GM23338 (cell line): ENCODE results near the gene ARHGAP42. TPM values are rescaled to one million over a fixed set of nuclear protein-coding genes. Genes with fewer than 3 reads are reported as not detected.

Experiments used
- ATAC-seq: fragments of 200-7000 bp; cut with Tn5 transposase; 3 replicates; pipeline ENCODE4 v1.9.1; 2020
- DNase-seq: peaks from one replicate; pipeline ENCODE4 v3.0.0-alpha.2; 2015; ENCODE audit warnings: low spot score
- H2AFZ ChIP-seq: fragments of 200-600 bp; sonication (generic); 2 replicates; pipeline ENCODE4 v1.8.0; 2016; ENCODE audit warnings: antibody characterized with exemption, mild to moderate bottlenecking, moderate library complexity
- H3F3A ChIP-seq: fragments of 200-600 bp; sonication (generic); replicated peaks from 2 replicates; pipeline ENCODE4 v1.8.0; 2017; ENCODE audit warnings: antibody characterized with exemption, mixed run types, low read depth
- H3K27ac ChIP-seq: fragments of 200-600 bp; sonication (generic); 2 replicates; pipeline ENCODE4 v1.6.1; 2016; ENCODE audit warnings: low read depth
- H3K27me3 ChIP-seq: fragments of 200-600 bp; sonication (generic); 2 replicates; pipeline ENCODE4 v1.8.0; 2016; ENCODE audit warnings: mild to moderate bottlenecking, mixed run types, moderate library complexity; ENCODE audit not compliant: insufficient read depth
- H3K36me3 ChIP-seq: fragments of 200-600 bp; sonication (generic); 2 replicates; pipeline ENCODE4 v1.8.0; 2016; ENCODE audit warnings: mild to moderate bottlenecking; ENCODE audit not compliant: insufficient read depth
- H3K4me1 ChIP-seq: fragments of 200-600 bp; sonication (generic); 2 replicates; pipeline ENCODE4 v1.8.0; 2016; ENCODE audit warnings: mild to moderate bottlenecking, moderate library complexity; ENCODE audit not compliant: insufficient read depth
- H3K4me2 ChIP-seq: fragments of 200-600 bp; sonication (generic); 2 replicates; pipeline ENCODE4 v1.7.1; 2017; ENCODE audit warnings: mixed run types
- H3K4me3 ChIP-seq: fragments of 200-600 bp; sonication (generic); 2 replicates; pipeline ENCODE4 v1.6.1; 2016; ENCODE audit warnings: mixed run types
- H3K79me2 ChIP-seq: fragments of 200-600 bp; sonication (generic); replicated peaks from 2 replicates; pipeline ENCODE4 v1.8.0; 2017; ENCODE audit warnings: mild to moderate bottlenecking; ENCODE audit not compliant: insufficient read depth
- H3K9me2 ChIP-seq: fragments of 200-600 bp; sonication (generic); 2 replicates; pipeline ENCODE4 v1.8.0; 2017; ENCODE audit not compliant: insufficient read depth
- H4K20me1 ChIP-seq: fragments of 200-600 bp; sonication (generic); replicated peaks from 2 replicates; pipeline ENCODE4 v1.8.0; 2017; ENCODE audit warnings: mild to moderate bottlenecking; ENCODE audit not compliant: insufficient read depth
- H3K27ac Mint-ChIP-seq: 2 replicates; pipeline ENCODE4 v1.8.0; 2020; ENCODE audit warnings: inconsistent platforms, mild to moderate bottlenecking, moderate library complexity, mixed read lengths
- H3K27me3 Mint-ChIP-seq: 3 replicates; pipeline ENCODE4 v1.8.0; 2022; ENCODE audit warnings: low read depth, mild to moderate bottlenecking, moderate library complexity, mixed read lengths, inconsistent platforms; ENCODE audit not compliant: insufficient read depth, poor library complexity
- H3K36me3 Mint-ChIP-seq: 3 replicates; pipeline ENCODE4 v1.8.0; 2021; ENCODE audit warnings: low read depth, mild to moderate bottlenecking, inconsistent platforms, moderate library complexity, mixed read lengths
- H3K4me1 Mint-ChIP-seq: 3 replicates; pipeline ENCODE4 v1.8.0; 2020; ENCODE audit warnings: mild to moderate bottlenecking, inconsistent platforms, mixed read lengths
- H3K4me3 Mint-ChIP-seq: 3 replicates; pipeline ENCODE4 v1.8.0; 2021; ENCODE audit warnings: moderate library complexity, mild to moderate bottlenecking, inconsistent platforms, mixed read lengths
- H3K9me3 Mint-ChIP-seq: 3 replicates; pipeline ENCODE4 v1.8.0; 2020; ENCODE audit warnings: moderate library complexity, mild to moderate bottlenecking, inconsistent platforms, mixed read lengths
- CREB1 ChIP-seq: fragments of 250-450 bp; sonication (Bioruptor Pico); IDR thresholded peaks from 2 replicates; pipeline ENCODE4 v1.5.0; 2020; ENCODE audit warnings: low read depth, mild to moderate bottlenecking, moderate library complexity
- CTCF ChIP-seq, 2 experiments: fragments of 200-600 bp in 1 of 2; sonication (generic) in 1 of 2; conservative IDR thresholded peaks; 2 replicates each; pipeline versions ENCODE4 v1.5.1 to v1.6.1; 2016 to 2017; ENCODE audit warnings: antibody characterized with exemption in 2 of 2, low read depth in 2 of 2, mild to moderate bottlenecking in 2 of 2, moderate library complexity in 1 of 2
- EZH2phosphoT487 ChIP-seq: fragments of 200-600 bp; sonication (generic); IDR thresholded peaks from one replicate; pipeline ENCODE4 v1.8.1; 2018; ENCODE audit warnings: antibody characterized with exemption; ENCODE audit not compliant: unreplicated experiment
- NANOG ChIP-seq: IDR thresholded peaks from 2 replicates; pipeline ENCODE4 v1.6.1; 2016; ENCODE audit warnings: antibody characterized with exemption, borderline replicate concordance
- REST ChIP-seq: IDR thresholded peaks from one replicate; pipeline ENCODE4 v1.6.1; 2018; ENCODE audit warnings: antibody characterized with exemption; ENCODE audit not compliant: unreplicated experiment
- ZNF114 ChIP-seq: fragments of 250-450 bp; sonication (Bioruptor Pico); IDR thresholded peaks from 2 replicates; pipeline ENCODE4 v1.5.0; 2020; ENCODE audit warnings: mild to moderate bottlenecking, moderate library complexity
- ZNF462 ChIP-seq: fragments of 250-450 bp; sonication (Bioruptor Pico); IDR thresholded peaks from 2 replicates; pipeline ENCODE4 v1.5.0; 2020; ENCODE audit warnings: mild to moderate bottlenecking, moderate library complexity
- polyA plus RNA-seq: library from polyadenylated mRNA; unstranded; fragments of >200 nt; fragmentation: Nextera tagmentation; extraction: Ambion mirVana; gene quantifications from 2 replicates; pipeline ENCODE4 v1.2.1, GENCODE V29; 2016
- total RNA-seq: library from RNA; depleted of rRNA; stranded (reverse); fragments of >200 nt; shearing (Covaris generic); gene quantifications from 2 replicates; pipeline ENCODE4 v1.2.3, GENCODE V29; 2014

The ARHGAP42 gene
- total and polyA plus RNA-seq, 2 experiments from 2014 or later: 23.7 to 35.7 TPM

GRCh38 chr11:100930185-100930778 is 243.2 kb downstream of the ARHGAP42 start:
- Mint-ChIP-seq H3K27ac (no peak overlapping the region), H3K36me3 (no peaks in the 10 kb centered on the region), H3K9me3 (no peaks in the 10 kb centered on the region), H3K4me1 (peaks cover 7% of the 10 kb centered on the region; the same call in 2 of the 3 replicates), H3K27me3 (no peaks in the 10 kb centered on the region), H3K4me3 (no peak overlapping the region)
- ATAC-seq (peak; percentile 39; the same call in 2 of the 3 replicates), DNase-seq (peak; percentile 79)
- Histone ChIP-seq H3K27ac (no peak overlapping the region), H4K20me1 (no peaks in the 10 kb centered on the region), H2AFZ (no peak overlapping the region), H3F3A (no peaks in the 10 kb centered on the region), H3K36me3 (no peaks in the 10 kb centered on the region), H3K4me1 (no peaks in the 10 kb centered on the region), H3K4me3 (no peak overlapping the region), H3K27me3 (no peaks in the 10 kb centered on the region), H3K9me2 (no peaks in the 10 kb centered on the region), H3K4me2 (no peak overlapping the region), H3K79me2 (no peaks in the 10 kb centered on the region)
- TF ChIP-seq CTCF (conservative IDR thresholded peaks at IDR 0.05; ENCODE audit: low read depth in 2 of 2): peak; percentile 63 to 88
- no peak for TF ChIP-seq EZH2phosphoT487

- no peaks in the 10 kb centered on the region for H3K4me1 ChIP-seq
- H3K36me3 ChIP-seq: no peaks in the 10 kb centered on the region
- no peaks in the 10 kb centered on the region for H3K27me3 ChIP-seq
- no peak overlapping the region for H3K27ac Mint-ChIP-seq
- no peak overlapping the region for H3K27ac ChIP-seq
- H3K27me3 Mint-ChIP-seq: no peaks in the 10 kb centered on the region
- no peaks in the 10 kb centered on the region for H3K9me2 ChIP-seq
- no peaks in the 10 kb centered on the region for H3K36me3 Mint-ChIP-seq
- peak; percentile 54 for DNase-seq
- no peak overlapping the region for H3K4me3 Mint-ChIP-seq
- H2AFZ ChIP-seq: no peak overlapping the region
- H3K9me3 Mint-ChIP-seq: no peaks in the 10 kb centered on the region
- no peaks in the 10 kb centered on the region for H3F3A ChIP-seq
- ATAC-seq: no peak
- no peak overlapping the region for H3K4me2 ChIP-seq
- H3K4me3 ChIP-seq: no peak overlapping the region
- peaks cover 7% of the 10 kb centered on the region; the same call in 2 of the 3 replicates for H3K4me1 Mint-ChIP-seq
- H3K79me2 ChIP-seq: no peaks in the 10 kb centered on the region
- no peaks in the 10 kb centered on the region for H4K20me1 ChIP-seq
- no peak for TF ChIP-seq ZNF462 (CRISPR knock-in tag)
- TF ChIP-seq NANOG: no peak
- no peak for TF ChIP-seq CREB1 (CRISPR knock-in tag)
- no peak for TF ChIP-seq ZNF114 (CRISPR knock-in tag)
- TF ChIP-seq REST: no peak
- no peak for TF ChIP-seq EZH2phosphoT487
Measured at GRCh38 chr11:100932474-100933100, 245.5 kb downstream of the ARHGAP42 start.
